Astrocyte (in vitro differentiated cells and primary cell): Measurements from ENCODE around the gene KCNIP2. TPM values are rescaled to one million over a fixed set of nuclear protein-coding genes. Genes with fewer than 3 reads are reported as not detected.

ENCODE experiments used
- DNase-seq: peaks from one replicate; pipeline ENCODE4 v3.0.0-alpha.2; 2010; ENCODE audit warnings: low read depth
- FAIRE-seq: peaks from 2 replicates; lab custom pipeline; 2011; peaks lifted over from hg19 to GRCh38; lab: Jason Lieb, UNC
- H2AFZ ChIP-seq: 2 replicates; pipeline ENCODE4 v1.6.0; 2012; ENCODE audit warnings: low read depth, low read length, inconsistent platforms
- H3K27ac ChIP-seq: 2 replicates; pipeline ENCODE4 v1.5.1; 2011; ENCODE audit warnings: low read depth, low read length, inconsistent platforms
- H3K27me3 ChIP-seq: 2 replicates; pipeline ENCODE4 v1.6.0; 2011; ENCODE audit warnings: low read length, inconsistent platforms; ENCODE audit not compliant: insufficient read depth
- H3K36me3 ChIP-seq: 2 replicates; pipeline ENCODE4 v1.5.1; 2011; ENCODE audit warnings: low read length, inconsistent platforms; ENCODE audit not compliant: insufficient read depth
- H3K4me1 ChIP-seq: 2 replicates; pipeline ENCODE4 v1.5.1; 2011; ENCODE audit warnings: low read length, inconsistent platforms; ENCODE audit not compliant: insufficient read depth
- H3K4me2 ChIP-seq: 2 replicates; pipeline ENCODE4 v1.6.0; 2012; ENCODE audit warnings: low read length, inconsistent platforms
- H3K4me3 ChIP-seq: 2 replicates; pipeline ENCODE4 v1.5.1; 2011; ENCODE audit warnings: low read depth, mild to moderate bottlenecking, low read length, inconsistent platforms; ENCODE audit not compliant: insufficient read depth
- H3K79me2 ChIP-seq: 2 replicates; pipeline ENCODE4 v1.6.0; 2012; ENCODE audit warnings: mild to moderate bottlenecking, low read length, inconsistent platforms; ENCODE audit not compliant: insufficient read depth
- H3K9ac ChIP-seq: 2 replicates; pipeline ENCODE4 v1.6.0; 2012; ENCODE audit warnings: mild to moderate bottlenecking, low read length, inconsistent platforms
- H3K9me3 ChIP-seq: 2 replicates; pipeline ENCODE4 v1.5.1; 2012; ENCODE audit warnings: low read depth, mild to moderate bottlenecking, low read length, inconsistent platforms; ENCODE audit not compliant: insufficient read depth
- H4K20me1 ChIP-seq: 2 replicates; pipeline ENCODE4 v1.6.0; 2012; ENCODE audit warnings: low read length, inconsistent platforms; ENCODE audit not compliant: insufficient read depth
- H3K27ac Mint-ChIP-seq: one replicate; pipeline ENCODE4 v1.8.0; 2021; ENCODE audit warnings: mild to moderate bottlenecking, mixed read lengths; ENCODE audit not compliant: unreplicated experiment
- H3K27me3 Mint-ChIP-seq: one replicate; pipeline ENCODE4 v1.8.0; 2021; ENCODE audit warnings: low read depth, mixed read lengths; ENCODE audit not compliant: unreplicated experiment
- H3K36me3 Mint-ChIP-seq: one replicate; pipeline ENCODE4 v1.8.0; 2021; ENCODE audit warnings: low read depth, mixed read lengths; ENCODE audit not compliant: unreplicated experiment
- H3K4me1 Mint-ChIP-seq: one replicate; pipeline ENCODE4 v1.8.0; 2021; ENCODE audit warnings: low read depth, mixed read lengths; ENCODE audit not compliant: unreplicated experiment
- H3K4me3 Mint-ChIP-seq: one replicate; pipeline ENCODE4 v1.8.0; 2021; ENCODE audit warnings: mild to moderate bottlenecking, moderate library complexity, mixed read lengths; ENCODE audit not compliant: unreplicated experiment
- H3K9me3 Mint-ChIP-seq: one replicate; pipeline ENCODE4 v1.8.0; 2021; ENCODE audit warnings: mild to moderate bottlenecking, mixed read lengths; ENCODE audit not compliant: unreplicated experiment
- CTCF ChIP-seq: IDR thresholded peaks from 2 replicates; pipeline ENCODE4 v1.5.1; 2011; ENCODE audit warnings: low read depth, mild to moderate bottlenecking, inconsistent platforms, low read length, moderate library complexity; ENCODE audit not compliant: insufficient read depth
- EZH2 ChIP-seq: IDR thresholded peaks from 2 replicates; pipeline ENCODE4 v1.6.1; 2012; ENCODE audit warnings: mild to moderate bottlenecking, low read length, inconsistent platforms; ENCODE audit not compliant: insufficient read depth
- total RNA-seq: library from RNA; stranded (reverse); gene quantifications from 2 replicates; pipeline ENCODE4 v1.2.1, GENCODE V29; 2021

The KCNIP2 gene
- total RNA-seq, 1 donor from 2014 or later, result 2.5 TPM

GRCh38 chr10:101856626-101857025, 13.0 kb upstream of the KCNIP2 start:
- DNase-seq (no peak), FAIRE-seq (no peak)
- no peak overlapping the region for H3K4me3 Mint-ChIP-seq
- H2AFZ ChIP-seq, result no peak overlapping the region
- no peak overlapping the region for H3K9ac ChIP-seq
- H3K9me3 Mint-ChIP-seq, result peaks cover 7% of the 10 kb centered on the region
- no peaks in the 10 kb centered on the region for H3K36me3 ChIP-seq
- H3K27me3 ChIP-seq, result no peaks in the 10 kb centered on the region
- TF ChIP-seq EZH2 (no peak), CTCF (no peak)
- no peaks in the 10 kb centered on the region for H3K79me2 ChIP-seq
- H3K36me3 Mint-ChIP-seq, result peaks cover 11% of the 10 kb centered on the region
- H3K4me3 ChIP-seq, result no peak overlapping the region
- no peaks in the 10 kb centered on the region for H3K9me3 ChIP-seq
- H3K27ac ChIP-seq, result no peak overlapping the region
- no peak overlapping the region for H3K4me2 ChIP-seq
- H3K4me1 Mint-ChIP-seq, result peaks cover 9% of the 10 kb centered on the region
- no peak overlapping the region for H3K27ac Mint-ChIP-seq
- H3K27me3 Mint-ChIP-seq, result no peaks in the 10 kb centered on the region
- peaks cover 16% of the 10 kb centered on the region for H4K20me1 ChIP-seq
- H3K4me1 ChIP-seq, result no peaks in the 10 kb centered on the region

- Histone ChIP-seq H3K4me2 (no peak overlapping the region), H3K79me2 (no peaks in the 10 kb centered on the region), H3K27ac (no peak overlapping the region), H3K9ac (no peak overlapping the region), H3K4me1 (no peaks in the 10 kb centered on the region), H4K20me1 (peaks cover 42% of the 10 kb centered on the region), H2AFZ (no peak overlapping the region), H3K27me3 (no peaks in the 10 kb centered on the region), H3K4me3 (no peak overlapping the region), H3K36me3 (no peaks in the 10 kb centered on the region), H3K9me3 (no peaks in the 10 kb centered on the region)
- H3K4me3 Mint-ChIP-seq, result no peak overlapping the region
- no peaks in the 10 kb centered on the region for H3K27me3 Mint-ChIP-seq
- peaks cover 11% of the 10 kb centered on the region for H3K4me1 Mint-ChIP-seq
- H3K27ac Mint-ChIP-seq, result no peak overlapping the region
- H3K9me3 Mint-ChIP-seq, result no peaks in the 10 kb centered on the region
- TF ChIP-seq EZH2, result no peak
- TF ChIP-seq CTCF, result no peak
- H3K36me3 Mint-ChIP-seq, result peaks cover 15% of the 10 kb centered on the region
- FAIRE-seq (no peak), DNase-seq (peak; percentile 48)
Measured at GRCh38 chr10:101851411-101852116, 8.0 kb upstream of the KCNIP2 start.

- Histone ChIP-seq H3K9me3 (no peaks in the 10 kb centered on the region), H3K4me3 (no peak overlapping the region), H3K4me1 (no peaks in the 10 kb centered on the region), H3K4me2 (no peak overlapping the region), H2AFZ (no peak overlapping the region), H3K27ac (no peak overlapping the region), H3K79me2 (no peaks in the 10 kb centered on the region), H3K36me3 (no peaks in the 10 kb centered on the region), H3K27me3 (no peaks in the 10 kb centered on the region), H3K9ac (no peak overlapping the region), H4K20me1 (peaks cover 43% of the 10 kb centered on the region)
- Mint-ChIP-seq H3K36me3 (peaks cover 15% of the 10 kb centered on the region), H3K4me1 (peaks cover 7% of the 10 kb centered on the region), H3K27me3 (no peaks in the 10 kb centered on the region), H3K4me3 (no peak overlapping the region), H3K9me3 (no peaks in the 10 kb centered on the region), H3K27ac (no peak overlapping the region)
- TF ChIP-seq CTCF (no peak), EZH2 (no peak)
- no peak for DNase-seq
- FAIRE-seq, result no peak
Measured at GRCh38 chr10:101850749-101851148, 7.1 kb upstream of the KCNIP2 start.
